Neural cell (in vitro differentiated cells): ENCODE measurements around the gene TRERF1. TPM values are rescaled to one million over a fixed set of nuclear protein-coding genes. Genes with fewer than 3 reads are reported as not detected.

Experiments used
- H2AFZ ChIP-seq: fragments of 200-600, 300-800 bp; sonication (generic), shearing (Covaris generic); 2 replicates; pipeline ENCODE4 v1.6.0; 2014; ENCODE audit warnings: low read depth, mild to moderate bottlenecking, antibody characterized with exemption, low read length, moderate library complexity
- H3F3A ChIP-seq: fragments of 200-600 bp; shearing (Covaris generic); 2 replicates; pipeline ENCODE4 v1.6.1; 2016; ENCODE audit warnings: mild to moderate bottlenecking, moderate library complexity, mixed read lengths, antibody characterized with exemption, low read length; ENCODE audit not compliant: insufficient read depth, poor library complexity, severe bottlenecking
- H3K27ac ChIP-seq: fragments of 200-600, 300-800 bp; sonication (generic), shearing (Covaris generic); 2 replicates; pipeline ENCODE4 v1.5.1; 2014; ENCODE audit warnings: mild to moderate bottlenecking, low read length, moderate library complexity
- H3K27me3 ChIP-seq: fragments of 300-800, 200-600 bp; sonication (generic), shearing (Covaris generic); 2 replicates; pipeline ENCODE4 v1.6.0; 2014; ENCODE audit warnings: mild to moderate bottlenecking, low read depth, low read length, moderate library complexity; ENCODE audit not compliant: insufficient read depth
- H3K36me3 ChIP-seq: fragments of 300-800, 200-600 bp; sonication (generic), shearing (Covaris generic); 2 replicates; pipeline ENCODE4 v1.5.1; 2014; ENCODE audit warnings: mild to moderate bottlenecking, antibody characterized with exemption, low read length, moderate library complexity; ENCODE audit not compliant: insufficient read depth
- H3K4me2 ChIP-seq: fragments of 300-800, 200-600 bp; sonication (generic), shearing (Covaris generic); 2 replicates; pipeline ENCODE4 v1.6.0; 2014; ENCODE audit warnings: mild to moderate bottlenecking, low read length
- H3K4me3 ChIP-seq: fragments of 300-800, 200-600 bp; sonication (generic), shearing (Covaris generic); 2 replicates; pipeline ENCODE4 v1.5.1; 2014; ENCODE audit warnings: mild to moderate bottlenecking, low read length, moderate library complexity
- H3K79me2 ChIP-seq: fragments of 200-600 bp; shearing (Covaris generic); replicated peaks from 2 replicates; pipeline ENCODE4 v1.6.0; 2014; ENCODE audit warnings: mild to moderate bottlenecking, low read length, moderate library complexity; ENCODE audit not compliant: insufficient read depth
- H3K9ac ChIP-seq: fragments of 300-800, 200-600 bp; sonication (generic), shearing (Covaris generic); 2 replicates; pipeline ENCODE4 v1.6.1; 2016; ENCODE audit warnings: mild to moderate bottlenecking, low read length, mixed read lengths
- H3K9me2 ChIP-seq: fragments of 200-600 bp; shearing (Covaris generic); 2 replicates; pipeline ENCODE4 v1.6.1; 2016; ENCODE audit warnings: mild to moderate bottlenecking, low read length, mixed read lengths; ENCODE audit not compliant: insufficient read depth
- H3K9me3 ChIP-seq: fragments of 200-600, 300-800 bp; sonication (generic), shearing (Covaris generic); 2 replicates; pipeline ENCODE4 v1.6.1; 2016; ENCODE audit warnings: mild to moderate bottlenecking, mixed run types, low read length, moderate library complexity, mixed read lengths
- H4K20me1 ChIP-seq: fragments of 200-600 bp; shearing (Covaris generic); 2 replicates; pipeline ENCODE4 v1.6.1; 2016; ENCODE audit warnings: mild to moderate bottlenecking, mixed run types; ENCODE audit not compliant: insufficient read depth
- EP300 ChIP-seq: fragments of 450-650 bp; conservative IDR thresholded peaks from 2 replicates; pipeline ENCODE4 v1.6.1; 2014; ENCODE audit warnings: antibody characterized with exemption, mild to moderate bottlenecking, moderate library complexity; ENCODE audit not compliant: poor library complexity, severe bottlenecking
- EZH2 ChIP-seq: fragments of 200-600, 300-800 bp; shearing (Covaris generic), sonication (generic); IDR thresholded peaks from 2 replicates; pipeline ENCODE4 v1.6.1; 2014; ENCODE audit warnings: antibody characterized with exemption, low read length, borderline replicate concordance, mild to moderate bottlenecking; ENCODE audit not compliant: insufficient read depth, poor library complexity, severe bottlenecking
- MXI1 ChIP-seq: fragments of 450-650 bp; conservative IDR thresholded peaks from 2 replicates; pipeline ENCODE4 v1.6.1; 2014; ENCODE audit warnings: antibody characterized with exemption, mild to moderate bottlenecking; ENCODE audit not compliant: poor library complexity, severe bottlenecking
- POLR2AphosphoS5 ChIP-seq: IDR thresholded peaks from 2 replicates; pipeline ENCODE4 v1.6.1; 2012
- RAD21 ChIP-seq: fragments of 450-650 bp; conservative IDR thresholded peaks from 2 replicates; pipeline ENCODE4 v1.6.1; 2014; ENCODE audit warnings: antibody characterized with exemption, mild to moderate bottlenecking, moderate library complexity
- SMC3 ChIP-seq: fragments of 450-650 bp; conservative IDR thresholded peaks from 2 replicates; pipeline ENCODE4 v1.6.1; 2014; ENCODE audit warnings: antibody characterized with exemption, mild to moderate bottlenecking, moderate library complexity; ENCODE audit not compliant: poor library complexity
- TAF1 ChIP-seq: IDR thresholded peaks from 2 replicates; pipeline ENCODE4 v1.6.1; 2012; ENCODE audit warnings: low read depth
- polyA plus RNA-seq: library from polyadenylated mRNA; depleted of rRNA; stranded (reverse); fragments of >200 nt; gene quantifications from 2 replicates; pipeline ENCODE4 v1.2.3, GENCODE V29; 2014
- TF ChIP-seq, protein P1 (sequence below): IDR thresholded peaks from 2 replicates; pipeline ENCODE4 v1.6.1; 2012; ENCODE audit warnings: borderline replicate concordance
- TF ChIP-seq, protein P2 (sequence below): fragments of 450-650 bp; IDR thresholded peaks from 2 replicates; pipeline ENCODE4 v1.5.1; 2014; ENCODE audit warnings: antibody characterized with exemption, mild to moderate bottlenecking, moderate library complexity; ENCODE audit not compliant: poor library complexity, severe bottlenecking

The TRERF1 gene
- polyA plus RNA-seq, 1 donor from 2014 or later = 4.5 TPM

DNA sequence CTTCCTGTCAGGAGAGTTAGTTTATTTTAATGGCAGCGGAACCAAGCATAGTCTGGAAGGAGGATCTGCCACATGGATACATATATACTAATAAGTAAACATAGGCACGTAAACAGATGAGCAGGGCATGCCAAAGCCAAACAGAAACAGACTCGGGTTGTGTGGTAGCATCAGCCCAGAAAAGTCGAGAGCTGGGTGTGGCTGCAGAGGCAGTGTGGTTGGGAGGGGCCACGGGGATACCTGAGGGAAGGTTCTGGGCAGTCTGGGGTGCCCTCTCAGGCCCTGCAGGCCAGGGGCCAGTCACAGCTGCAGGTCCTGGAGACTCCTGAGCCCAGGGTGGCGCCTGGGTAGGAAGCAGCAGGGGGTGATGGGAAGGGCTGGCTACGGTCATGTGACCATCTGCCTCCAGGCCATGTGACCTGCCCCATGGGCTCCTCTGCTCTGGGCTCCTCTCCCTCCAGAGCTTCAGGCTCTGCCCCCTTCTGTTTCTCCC, 191.3 kb downstream of the TRERF1 start:
- Histone ChIP-seq H3K36me3 (no peaks in the 10 kb centered on the region), H3K9ac (no peak overlapping the region), H3K27ac (no peak overlapping the region), H2AFZ (no peak overlapping the region), H3K4me3 (no peak overlapping the region), H4K20me1 (no peaks in the 10 kb centered on the region), H3F3A (no peaks in the 10 kb centered on the region), H3K9me2 (no peaks in the 10 kb centered on the region), H3K27me3 (no peaks in the 10 kb centered on the region), H3K9me3 (no peaks in the 10 kb centered on the region), H3K79me2 (no peaks in the 10 kb centered on the region), H3K4me2 (no peak overlapping the region)
- TF ChIP-seq TAF1 (no peak), RAD21 (no peak), EZH2 (no peak), EP300 (no peak), POLR2AphosphoS5 (no peak), MXI1 (no peak), SMC3 (no peak)
- TF ChIP-seq, protein P1, sequence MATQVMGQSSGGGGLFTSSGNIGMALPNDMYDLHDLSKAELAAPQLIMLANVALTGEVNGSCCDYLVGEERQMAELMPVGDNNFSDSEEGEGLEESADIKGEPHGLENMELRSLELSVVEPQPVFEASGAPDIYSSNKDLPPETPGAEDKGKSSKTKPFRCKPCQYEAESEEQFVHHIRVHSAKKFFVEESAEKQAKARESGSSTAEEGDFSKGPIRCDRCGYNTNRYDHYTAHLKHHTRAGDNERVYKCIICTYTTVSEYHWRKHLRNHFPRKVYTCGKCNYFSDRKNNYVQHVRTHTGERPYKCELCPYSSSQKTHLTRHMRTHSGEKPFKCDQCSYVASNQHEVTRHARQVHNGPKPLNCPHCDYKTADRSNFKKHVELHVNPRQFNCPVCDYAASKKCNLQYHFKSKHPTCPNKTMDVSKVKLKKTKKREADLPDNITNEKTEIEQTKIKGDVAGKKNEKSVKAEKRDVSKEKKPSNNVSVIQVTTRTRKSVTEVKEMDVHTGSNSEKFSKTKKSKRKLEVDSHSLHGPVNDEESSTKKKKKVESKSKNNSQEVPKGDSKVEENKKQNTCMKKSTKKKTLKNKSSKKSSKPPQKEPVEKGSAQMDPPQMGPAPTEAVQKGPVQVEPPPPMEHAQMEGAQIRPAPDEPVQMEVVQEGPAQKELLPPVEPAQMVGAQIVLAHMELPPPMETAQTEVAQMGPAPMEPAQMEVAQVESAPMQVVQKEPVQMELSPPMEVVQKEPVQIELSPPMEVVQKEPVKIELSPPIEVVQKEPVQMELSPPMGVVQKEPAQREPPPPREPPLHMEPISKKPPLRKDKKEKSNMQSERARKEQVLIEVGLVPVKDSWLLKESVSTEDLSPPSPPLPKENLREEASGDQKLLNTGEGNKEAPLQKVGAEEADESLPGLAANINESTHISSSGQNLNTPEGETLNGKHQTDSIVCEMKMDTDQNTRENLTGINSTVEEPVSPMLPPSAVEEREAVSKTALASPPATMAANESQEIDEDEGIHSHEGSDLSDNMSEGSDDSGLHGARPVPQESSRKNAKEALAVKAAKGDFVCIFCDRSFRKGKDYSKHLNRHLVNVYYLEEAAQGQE = no peak
- TF ChIP-seq, protein P2, sequence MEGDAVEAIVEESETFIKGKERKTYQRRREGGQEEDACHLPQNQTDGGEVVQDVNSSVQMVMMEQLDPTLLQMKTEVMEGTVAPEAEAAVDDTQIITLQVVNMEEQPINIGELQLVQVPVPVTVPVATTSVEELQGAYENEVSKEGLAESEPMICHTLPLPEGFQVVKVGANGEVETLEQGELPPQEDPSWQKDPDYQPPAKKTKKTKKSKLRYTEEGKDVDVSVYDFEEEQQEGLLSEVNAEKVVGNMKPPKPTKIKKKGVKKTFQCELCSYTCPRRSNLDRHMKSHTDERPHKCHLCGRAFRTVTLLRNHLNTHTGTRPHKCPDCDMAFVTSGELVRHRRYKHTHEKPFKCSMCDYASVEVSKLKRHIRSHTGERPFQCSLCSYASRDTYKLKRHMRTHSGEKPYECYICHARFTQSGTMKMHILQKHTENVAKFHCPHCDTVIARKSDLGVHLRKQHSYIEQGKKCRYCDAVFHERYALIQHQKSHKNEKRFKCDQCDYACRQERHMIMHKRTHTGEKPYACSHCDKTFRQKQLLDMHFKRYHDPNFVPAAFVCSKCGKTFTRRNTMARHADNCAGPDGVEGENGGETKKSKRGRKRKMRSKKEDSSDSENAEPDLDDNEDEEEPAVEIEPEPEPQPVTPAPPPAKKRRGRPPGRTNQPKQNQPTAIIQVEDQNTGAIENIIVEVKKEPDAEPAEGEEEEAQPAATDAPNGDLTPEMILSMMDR = no peak

DNA sequence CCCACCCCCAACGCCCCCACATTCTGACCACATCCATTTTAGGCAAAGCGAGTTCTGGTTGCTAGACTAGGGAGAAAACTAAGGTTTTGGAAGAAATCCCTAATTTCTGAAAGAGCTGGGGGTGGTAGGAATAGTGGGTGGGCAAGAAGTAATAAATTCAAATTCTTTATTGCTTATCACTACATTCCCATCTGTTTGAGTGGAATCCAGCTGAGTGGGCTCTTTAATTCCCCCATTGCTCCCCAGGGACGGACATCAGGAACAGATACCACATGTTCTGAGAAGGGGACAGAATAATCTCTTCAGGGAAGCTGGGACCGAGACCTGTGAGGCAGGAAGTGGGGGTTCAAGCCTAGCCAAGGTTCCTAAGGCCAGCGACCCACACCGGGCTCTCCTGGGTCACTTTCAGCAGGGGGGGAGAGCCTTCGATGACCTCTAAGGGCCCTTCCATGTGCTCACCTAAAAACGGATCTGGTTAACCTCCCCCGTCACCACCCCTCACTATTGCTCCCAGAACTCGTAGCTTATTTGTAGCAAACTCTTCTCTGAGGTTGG, 191.8 kb downstream of the TRERF1 start:
- Histone ChIP-seq H4K20me1 (no peaks in the 10 kb centered on the region), H3K4me2 (no peak overlapping the region), H3K79me2 (no peaks in the 10 kb centered on the region), H3K9me3 (no peaks in the 10 kb centered on the region), H3K4me3 (no peak overlapping the region), H3K9me2 (no peaks in the 10 kb centered on the region), H2AFZ (no peak overlapping the region), H3K9ac (no peak overlapping the region), H3K36me3 (no peaks in the 10 kb centered on the region), H3K27ac (no peak overlapping the region), H3F3A (no peaks in the 10 kb centered on the region), H3K27me3 (no peaks in the 10 kb centered on the region)
- TF ChIP-seq, protein P1 = no peak
- TF ChIP-seq MXI1 = no peak
- TF ChIP-seq POLR2AphosphoS5 = no peak
- no peak for TF ChIP-seq SMC3
- no peak for TF ChIP-seq TAF1
- TF ChIP-seq, protein P2 = no peak
- no peak for TF ChIP-seq EP300
- TF ChIP-seq EZH2 = no peak
- TF ChIP-seq RAD21 = no peak
